HS-5 (cell line): ENCODE data around the gene RHNO1.
"Not testable (repeated sequence)": the region's sequence is repeated elsewhere in the genome, so short reads cannot be mapped to it uniquely, and the experiment has no call there.

Experiments
- DNase-seq: peaks from one replicate; pipeline ENCODE4 v3.0.0-alpha.2; 2012; ENCODE audit warnings: low read depth

Gene RHNO1

GRCh38 chr12:2858944-2859421 is 18.0 kb upstream of the RHNO1 start:
- no peak for DNase-seq

GRCh38 chr12:2860170-2860569 is 16.9 kb upstream of the RHNO1 start:
- no peak for DNase-seq

DNA sequence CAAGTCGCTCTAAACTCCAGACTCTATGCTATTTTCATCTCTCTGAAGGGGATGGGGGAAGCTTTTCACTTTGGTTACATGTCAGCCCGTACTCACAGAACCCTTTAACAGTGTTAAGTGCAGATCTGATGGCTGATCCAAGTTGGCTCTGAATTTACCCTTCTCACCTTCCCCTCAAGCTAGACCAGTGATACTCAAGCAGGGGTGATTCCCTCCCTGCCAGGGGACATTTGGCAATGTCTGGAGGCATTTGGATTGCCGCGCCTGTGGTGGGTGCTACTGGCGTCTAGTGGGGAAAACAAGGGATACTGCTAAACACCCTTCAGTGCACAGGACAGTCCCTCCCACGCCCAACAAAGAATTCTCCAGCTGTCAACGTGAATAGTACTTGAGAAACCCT is 14.1 kb upstream of the RHNO1 start:
- no peak for DNase-seq

GRCh38 chr12:2863402-2863801 is 13.6 kb upstream of the RHNO1 start:
- not testable (repeated sequence) for DNase-seq

DNA sequence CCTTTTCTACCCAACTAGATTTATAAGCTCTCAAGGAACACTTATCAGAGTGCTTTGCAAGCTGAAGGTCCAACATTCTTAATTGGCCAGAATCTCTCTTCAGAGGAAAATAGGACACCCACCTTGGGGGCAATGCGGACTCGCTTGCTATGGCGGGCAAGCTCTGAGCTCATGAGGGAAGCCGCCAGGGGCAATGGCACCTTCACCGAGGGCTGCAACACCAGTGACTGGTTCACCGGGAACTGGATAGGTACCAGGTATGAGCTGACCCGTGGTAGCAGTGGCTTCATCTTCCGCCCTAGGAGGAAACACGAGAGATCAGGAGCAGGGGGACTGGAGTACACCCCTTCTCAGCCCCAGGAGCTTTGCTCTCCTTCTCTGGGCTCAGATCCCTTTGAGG is 12.8 kb upstream of the RHNO1 start:
- no peak for DNase-seq

- not testable (repeated sequence) for DNase-seq
Measured at GRCh38 chr12:2868986-2869632, 7.9 kb upstream of the RHNO1 start.

GRCh38 chr12:2876431-2877046 is 484 bp upstream of the RHNO1 start:
- no peak for DNase-seq

GRCh38 chr12:2877953-2878732 is 1.1 kb downstream of the RHNO1 start:
- DNase-seq, result no peak

DNA sequence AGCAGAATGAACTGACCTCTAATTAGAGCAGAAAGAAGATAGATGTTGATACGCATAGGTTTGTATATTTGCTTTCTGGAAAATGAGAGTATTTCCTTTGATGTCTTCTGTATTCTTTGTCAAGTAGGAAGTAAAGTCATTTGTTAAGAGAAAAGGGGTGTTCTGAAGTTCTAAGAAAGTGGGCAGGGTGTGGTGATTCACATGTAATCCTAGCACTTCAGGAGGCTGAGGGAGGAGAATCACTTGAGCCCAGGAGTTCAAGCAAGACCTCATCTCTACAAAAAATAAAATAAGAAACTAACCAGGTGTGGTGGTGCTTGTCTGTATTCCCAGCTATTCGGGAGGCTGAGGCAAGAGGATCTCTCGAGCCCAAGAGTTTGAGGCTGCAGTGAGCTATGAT is 2.8 kb downstream of the RHNO1 start:
- DNase-seq, result no peak

GRCh38 chr12:2884810-2885209 is 7.8 kb downstream of the RHNO1 start:
- no peak for DNase-seq

DNA sequence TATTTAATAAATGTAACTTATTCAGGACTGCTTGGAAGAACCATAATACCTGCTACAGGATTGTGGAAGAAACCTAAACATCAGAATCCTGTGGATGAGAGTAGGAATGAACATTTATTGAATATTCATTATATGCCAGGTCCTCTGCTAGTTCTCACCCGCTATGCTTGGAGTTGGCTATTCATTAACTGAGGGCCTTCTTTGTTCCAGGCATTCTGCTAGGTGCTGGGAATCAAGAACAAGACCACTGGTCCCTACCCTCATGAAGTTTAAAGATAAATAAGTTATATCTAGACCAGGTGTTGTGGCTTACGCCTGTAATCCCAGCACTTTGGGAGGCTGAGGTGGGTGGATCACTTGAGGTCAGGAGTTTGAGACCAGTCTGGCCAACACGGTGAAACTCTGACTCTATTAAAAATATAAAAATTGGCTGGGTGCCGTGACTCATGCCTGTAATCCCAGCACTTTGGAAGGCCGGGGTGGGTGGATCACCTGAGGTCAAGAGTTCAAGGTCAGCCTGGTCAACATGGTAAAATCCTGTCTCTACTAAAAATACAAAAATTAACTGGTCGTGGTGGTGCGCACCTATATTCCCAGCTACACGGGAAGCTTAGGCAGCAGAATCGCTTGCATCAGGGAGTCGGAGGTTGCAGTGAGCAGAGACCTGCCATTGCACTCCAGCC is 9.9 kb downstream of the RHNO1 start:
- no peak for DNase-seq

GRCh38 chr12:2890001-2890387 is 13.0 kb downstream of the RHNO1 start:
- no peak for DNase-seq

DNA sequence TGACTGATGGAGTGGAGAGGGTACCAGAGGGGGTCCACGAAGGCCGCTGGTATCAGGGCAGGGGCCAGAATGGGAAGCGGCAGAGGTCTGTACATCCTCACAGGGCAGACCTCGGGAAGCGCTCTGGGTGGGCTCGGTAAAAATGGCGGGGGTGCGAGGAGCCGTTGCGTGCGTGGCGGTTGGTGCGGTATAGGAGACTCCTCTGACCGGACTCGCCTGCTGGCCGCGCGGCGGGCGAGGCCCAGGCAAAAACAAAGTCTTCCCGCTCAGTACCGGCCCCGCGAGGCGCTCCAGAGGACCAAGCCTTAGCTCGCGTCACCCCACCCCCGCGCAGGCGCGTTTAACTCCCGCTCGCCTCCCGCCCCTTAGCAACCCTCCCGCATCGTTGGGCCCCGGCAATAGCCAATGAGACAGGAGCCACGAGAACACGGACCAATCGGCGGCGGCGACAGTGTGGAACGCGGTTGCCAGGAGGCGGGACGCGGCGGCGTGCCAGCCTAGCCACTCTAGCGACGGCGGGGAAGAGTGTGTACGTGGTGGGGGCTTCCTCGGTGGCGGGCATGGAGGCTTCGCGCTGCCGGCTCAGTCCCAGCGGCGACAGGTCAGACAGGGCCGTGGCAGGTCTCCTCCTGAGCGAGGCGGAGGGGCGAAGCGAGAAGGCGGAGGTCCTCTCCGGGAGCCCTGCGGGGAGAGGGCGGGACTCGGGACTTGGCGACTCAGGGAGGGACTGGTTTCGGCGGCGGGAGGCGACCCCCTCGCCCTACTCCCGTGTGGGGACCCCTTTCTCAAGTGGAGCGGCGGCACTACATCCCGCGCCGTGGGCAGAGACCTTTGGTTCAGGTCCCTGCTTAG is 13.6 kb downstream of the RHNO1 start, which contains the start of gene TULP3:
Gene TULP3, plus strand, starts transcription at position 504 of the 852 bp plus-strand sequence. Its CDS starts 57 bp downstream, at position 561.
- DNase-seq, result peak; percentile 89

- peak; percentile 45 for DNase-seq
Measured at GRCh38 chr12:2891240-2892053, 14.4 kb downstream of the RHNO1 start.

DNA sequence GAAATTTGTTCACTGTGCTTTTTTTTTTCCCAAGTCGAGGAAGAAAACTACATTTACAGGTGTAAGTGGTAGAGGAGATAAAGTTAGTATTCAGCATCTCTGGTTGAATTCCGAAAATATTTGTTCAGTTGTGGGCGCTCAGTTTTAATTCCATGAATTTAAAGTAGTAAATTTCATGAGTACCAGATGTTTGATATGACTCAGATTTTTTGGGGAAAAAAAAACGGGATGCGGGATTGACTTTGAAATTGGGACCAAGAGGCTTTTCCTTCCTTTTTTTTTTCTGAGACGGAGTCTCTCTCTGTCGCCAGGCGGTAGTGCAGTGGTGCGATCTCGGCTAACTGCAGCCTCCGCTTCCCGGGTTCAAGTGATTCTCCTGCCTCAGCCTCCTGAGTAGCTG is 15.2 kb downstream of the RHNO1 start:
- peak; percentile 68 for DNase-seq

- peak; percentile 83 for DNase-seq
Measured at GRCh38 chr12:2893007-2893406, 16.0 kb downstream of the RHNO1 start.

DNA sequence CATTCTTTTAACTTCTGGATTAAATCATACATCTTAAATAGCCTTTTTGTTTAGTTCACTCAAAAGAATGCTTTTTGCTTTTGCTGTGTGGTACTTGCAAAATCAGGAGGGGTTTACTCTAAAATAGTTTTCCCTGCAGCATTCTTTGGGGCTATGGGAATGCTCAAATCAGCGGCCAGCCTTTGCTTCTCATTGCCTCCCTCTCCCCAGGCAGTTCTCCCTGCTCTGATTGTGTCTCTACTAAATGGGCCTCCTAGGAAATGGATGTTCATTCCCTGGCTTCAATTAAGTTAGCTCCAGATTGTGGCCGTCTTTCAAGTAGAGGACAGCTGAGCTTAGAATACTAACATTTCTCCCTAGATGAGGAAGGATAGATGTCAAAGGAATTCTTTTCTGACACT is 18.0 kb downstream of the RHNO1 start:
- no peak for DNase-seq

GRCh38 chr12:2895511-2895910 is 18.5 kb downstream of the RHNO1 start:
- DNase-seq, result no peak

DNA sequence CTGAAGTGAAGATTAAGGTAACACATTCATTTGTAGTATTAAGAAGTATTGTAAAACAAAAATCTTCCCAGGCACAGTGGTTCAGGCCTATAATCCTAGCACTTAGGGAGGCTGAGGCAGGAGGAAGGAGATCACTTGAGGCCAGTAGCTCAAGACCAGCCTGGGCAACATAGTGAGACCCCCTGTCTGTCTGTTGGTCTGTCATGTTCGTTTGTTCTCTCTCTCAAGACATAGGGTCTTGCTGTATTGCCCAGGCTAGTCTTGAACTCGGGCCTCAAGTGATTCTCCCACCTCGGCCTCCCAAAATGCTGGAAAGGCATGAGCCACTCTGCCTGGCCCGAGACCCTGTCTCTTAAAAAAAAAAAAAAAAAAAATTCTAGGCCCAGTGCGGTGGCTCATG is 20.4 kb downstream of the RHNO1 start:
- no peak for DNase-seq

- no peak for DNase-seq
Measured at GRCh38 chr12:2900642-2901041, 23.6 kb downstream of the RHNO1 start.
